ENCODE data around the gene NIM1K. TPM values are rescaled to one million over a fixed set of nuclear protein-coding genes. Genes with fewer than 3 reads are reported as not detected.

The NIM1K gene
- total RNA-seq, 1 experiment from 2014 or later = 0.07 TPM

DNA sequence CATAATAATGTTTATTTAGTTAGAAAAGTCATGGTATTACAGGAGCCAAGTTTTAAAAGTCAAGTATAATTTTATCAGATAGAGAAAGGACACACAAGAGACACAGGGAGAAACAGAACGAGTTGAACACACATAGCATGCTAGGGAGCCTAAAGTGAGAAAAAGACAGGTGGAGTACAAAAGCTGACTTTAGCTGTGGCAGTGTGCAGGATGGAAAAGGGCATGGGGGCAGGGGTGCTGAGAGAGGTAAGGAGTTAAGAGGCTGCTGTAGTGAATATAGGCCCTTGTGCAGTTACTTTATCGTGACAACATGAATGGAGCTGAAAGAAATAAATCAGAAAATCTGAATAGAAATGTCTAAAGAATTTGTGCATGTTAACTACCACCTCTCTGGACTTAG, 103.2 kb downstream of the NIM1K start:
- Mint-ChIP-seq H3K27ac (no peak overlapping the region), H3K4me1 (peaks cover 6% of the 10 kb centered on the region; the same call in 1 of the 2 replicates), H3K27me3 (ENCODE audit: low read depth) (no peaks in the 10 kb centered on the region), H3K9me3 (no peaks in the 10 kb centered on the region), H3K4me3 (no peak overlapping the region), H3K36me3 (peaks cover 72% of the 10 kb centered on the region)
- ChIA-PET CTCF (interaction anchor here (1.5 kb wide), 1 partner anchor 11 kb away, joined by 3 read pairs; no protein-coding TSS in a partner anchor), POLR2A (no interaction called here)
- TF ChIP-seq ZMAT4 (CRISPR knock-in tag; IDR thresholded peaks at IDR 0.05) (no peak), E2F1 (CRISPR knock-in tag; IDR thresholded peaks at IDR 0.05) (no peak), SMAD4 (CRISPR knock-in tag; IDR thresholded peaks at IDR 0.05) (no peak), ZNF425 (CRISPR knock-in tag; conservative IDR thresholded peaks at IDR 0.05) (no peak), SP1 (CRISPR knock-in tag; conservative IDR thresholded peaks at IDR 0.05) (no peak), STAT6 (CRISPR knock-in tag; conservative IDR thresholded peaks at IDR 0.05; ENCODE audit: low read depth) (no peak), RELA (CRISPR knock-in tag; IDR thresholded peaks at IDR 0.05; ENCODE audit: borderline replicate concordance) (no peak), E2F4 (CRISPR knock-in tag; IDR thresholded peaks at IDR 0.05; ENCODE audit: borderline replicate concordance, low read depth) (no peak), RORB (CRISPR knock-in tag; IDR thresholded peaks at IDR 0.05) (no peak), ZNF423 (CRISPR knock-in tag; IDR thresholded peaks at IDR 0.05) (no peak)
- TF ChIP-seq, protein P1, sequence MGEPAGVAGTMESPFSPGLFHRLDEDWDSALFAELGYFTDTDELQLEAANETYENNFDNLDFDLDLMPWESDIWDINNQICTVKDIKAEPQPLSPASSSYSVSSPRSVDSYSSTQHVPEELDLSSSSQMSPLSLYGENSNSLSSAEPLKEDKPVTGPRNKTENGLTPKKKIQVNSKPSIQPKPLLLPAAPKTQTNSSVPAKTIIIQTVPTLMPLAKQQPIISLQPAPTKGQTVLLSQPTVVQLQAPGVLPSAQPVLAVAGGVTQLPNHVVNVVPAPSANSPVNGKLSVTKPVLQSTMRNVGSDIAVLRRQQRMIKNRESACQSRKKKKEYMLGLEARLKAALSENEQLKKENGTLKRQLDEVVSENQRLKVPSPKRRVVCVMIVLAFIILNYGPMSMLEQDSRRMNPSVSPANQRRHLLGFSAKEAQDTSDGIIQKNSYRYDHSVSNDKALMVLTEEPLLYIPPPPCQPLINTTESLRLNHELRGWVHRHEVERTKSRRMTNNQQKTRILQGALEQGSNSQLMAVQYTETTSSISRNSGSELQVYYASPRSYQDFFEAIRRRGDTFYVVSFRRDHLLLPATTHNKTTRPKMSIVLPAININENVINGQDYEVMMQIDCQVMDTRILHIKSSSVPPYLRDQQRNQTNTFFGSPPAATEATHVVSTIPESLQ (CRISPR knock-in tag; IDR thresholded peaks at IDR 0.05) = no peak
- TF ChIP-seq, protein P2, sequence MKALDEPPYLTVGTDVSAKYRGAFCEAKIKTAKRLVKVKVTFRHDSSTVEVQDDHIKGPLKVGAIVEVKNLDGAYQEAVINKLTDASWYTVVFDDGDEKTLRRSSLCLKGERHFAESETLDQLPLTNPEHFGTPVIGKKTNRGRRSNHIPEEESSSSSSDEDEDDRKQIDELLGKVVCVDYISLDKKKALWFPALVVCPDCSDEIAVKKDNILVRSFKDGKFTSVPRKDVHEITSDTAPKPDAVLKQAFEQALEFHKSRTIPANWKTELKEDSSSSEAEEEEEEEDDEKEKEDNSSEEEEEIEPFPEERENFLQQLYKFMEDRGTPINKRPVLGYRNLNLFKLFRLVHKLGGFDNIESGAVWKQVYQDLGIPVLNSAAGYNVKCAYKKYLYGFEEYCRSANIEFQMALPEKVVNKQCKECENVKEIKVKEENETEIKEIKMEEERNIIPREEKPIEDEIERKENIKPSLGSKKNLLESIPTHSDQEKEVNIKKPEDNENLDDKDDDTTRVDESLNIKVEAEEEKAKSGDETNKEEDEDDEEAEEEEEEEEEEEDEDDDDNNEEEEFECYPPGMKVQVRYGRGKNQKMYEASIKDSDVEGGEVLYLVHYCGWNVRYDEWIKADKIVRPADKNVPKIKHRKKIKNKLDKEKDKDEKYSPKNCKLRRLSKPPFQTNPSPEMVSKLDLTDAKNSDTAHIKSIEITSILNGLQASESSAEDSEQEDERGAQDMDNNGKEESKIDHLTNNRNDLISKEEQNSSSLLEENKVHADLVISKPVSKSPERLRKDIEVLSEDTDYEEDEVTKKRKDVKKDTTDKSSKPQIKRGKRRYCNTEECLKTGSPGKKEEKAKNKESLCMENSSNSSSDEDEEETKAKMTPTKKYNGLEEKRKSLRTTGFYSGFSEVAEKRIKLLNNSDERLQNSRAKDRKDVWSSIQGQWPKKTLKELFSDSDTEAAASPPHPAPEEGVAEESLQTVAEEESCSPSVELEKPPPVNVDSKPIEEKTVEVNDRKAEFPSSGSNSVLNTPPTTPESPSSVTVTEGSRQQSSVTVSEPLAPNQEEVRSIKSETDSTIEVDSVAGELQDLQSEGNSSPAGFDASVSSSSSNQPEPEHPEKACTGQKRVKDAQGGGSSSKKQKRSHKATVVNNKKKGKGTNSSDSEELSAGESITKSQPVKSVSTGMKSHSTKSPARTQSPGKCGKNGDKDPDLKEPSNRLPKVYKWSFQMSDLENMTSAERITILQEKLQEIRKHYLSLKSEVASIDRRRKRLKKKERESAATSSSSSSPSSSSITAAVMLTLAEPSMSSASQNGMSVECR (CRISPR knock-in tag; IDR thresholded peaks at IDR 0.05; ENCODE audit: borderline replicate concordance) = no peak
- DNase-seq (ENCODE audit: low spot score) = no peak
- no peak for ATAC-seq
